Measurements from ENCODE around the gene BPI.

DNA sequence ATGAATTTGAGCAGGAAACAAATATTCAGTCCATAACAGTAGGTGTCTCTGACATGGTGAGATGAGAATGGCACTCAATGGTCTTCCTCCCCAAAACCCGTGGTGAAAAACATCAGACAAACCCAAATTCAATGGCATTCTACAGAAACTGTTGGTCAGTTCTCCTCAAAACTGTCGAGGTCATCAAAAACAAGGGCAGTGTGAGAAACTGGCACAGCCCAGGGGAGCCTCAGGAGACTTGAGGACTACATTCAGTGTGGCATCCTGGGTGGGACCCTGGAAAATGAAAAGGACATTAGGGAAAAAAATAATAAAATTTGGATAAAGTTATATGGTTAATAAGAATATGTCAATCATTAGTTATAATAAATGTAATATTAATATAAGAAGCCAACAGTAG is 82.9 kb downstream of the BPI start:
- TF ChIP-seq, protein P1, sequence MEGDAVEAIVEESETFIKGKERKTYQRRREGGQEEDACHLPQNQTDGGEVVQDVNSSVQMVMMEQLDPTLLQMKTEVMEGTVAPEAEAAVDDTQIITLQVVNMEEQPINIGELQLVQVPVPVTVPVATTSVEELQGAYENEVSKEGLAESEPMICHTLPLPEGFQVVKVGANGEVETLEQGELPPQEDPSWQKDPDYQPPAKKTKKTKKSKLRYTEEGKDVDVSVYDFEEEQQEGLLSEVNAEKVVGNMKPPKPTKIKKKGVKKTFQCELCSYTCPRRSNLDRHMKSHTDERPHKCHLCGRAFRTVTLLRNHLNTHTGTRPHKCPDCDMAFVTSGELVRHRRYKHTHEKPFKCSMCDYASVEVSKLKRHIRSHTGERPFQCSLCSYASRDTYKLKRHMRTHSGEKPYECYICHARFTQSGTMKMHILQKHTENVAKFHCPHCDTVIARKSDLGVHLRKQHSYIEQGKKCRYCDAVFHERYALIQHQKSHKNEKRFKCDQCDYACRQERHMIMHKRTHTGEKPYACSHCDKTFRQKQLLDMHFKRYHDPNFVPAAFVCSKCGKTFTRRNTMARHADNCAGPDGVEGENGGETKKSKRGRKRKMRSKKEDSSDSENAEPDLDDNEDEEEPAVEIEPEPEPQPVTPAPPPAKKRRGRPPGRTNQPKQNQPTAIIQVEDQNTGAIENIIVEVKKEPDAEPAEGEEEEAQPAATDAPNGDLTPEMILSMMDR (IDR thresholded peaks at IDR 0.05) = no peak
- TF ChIP-seq, protein P2, sequence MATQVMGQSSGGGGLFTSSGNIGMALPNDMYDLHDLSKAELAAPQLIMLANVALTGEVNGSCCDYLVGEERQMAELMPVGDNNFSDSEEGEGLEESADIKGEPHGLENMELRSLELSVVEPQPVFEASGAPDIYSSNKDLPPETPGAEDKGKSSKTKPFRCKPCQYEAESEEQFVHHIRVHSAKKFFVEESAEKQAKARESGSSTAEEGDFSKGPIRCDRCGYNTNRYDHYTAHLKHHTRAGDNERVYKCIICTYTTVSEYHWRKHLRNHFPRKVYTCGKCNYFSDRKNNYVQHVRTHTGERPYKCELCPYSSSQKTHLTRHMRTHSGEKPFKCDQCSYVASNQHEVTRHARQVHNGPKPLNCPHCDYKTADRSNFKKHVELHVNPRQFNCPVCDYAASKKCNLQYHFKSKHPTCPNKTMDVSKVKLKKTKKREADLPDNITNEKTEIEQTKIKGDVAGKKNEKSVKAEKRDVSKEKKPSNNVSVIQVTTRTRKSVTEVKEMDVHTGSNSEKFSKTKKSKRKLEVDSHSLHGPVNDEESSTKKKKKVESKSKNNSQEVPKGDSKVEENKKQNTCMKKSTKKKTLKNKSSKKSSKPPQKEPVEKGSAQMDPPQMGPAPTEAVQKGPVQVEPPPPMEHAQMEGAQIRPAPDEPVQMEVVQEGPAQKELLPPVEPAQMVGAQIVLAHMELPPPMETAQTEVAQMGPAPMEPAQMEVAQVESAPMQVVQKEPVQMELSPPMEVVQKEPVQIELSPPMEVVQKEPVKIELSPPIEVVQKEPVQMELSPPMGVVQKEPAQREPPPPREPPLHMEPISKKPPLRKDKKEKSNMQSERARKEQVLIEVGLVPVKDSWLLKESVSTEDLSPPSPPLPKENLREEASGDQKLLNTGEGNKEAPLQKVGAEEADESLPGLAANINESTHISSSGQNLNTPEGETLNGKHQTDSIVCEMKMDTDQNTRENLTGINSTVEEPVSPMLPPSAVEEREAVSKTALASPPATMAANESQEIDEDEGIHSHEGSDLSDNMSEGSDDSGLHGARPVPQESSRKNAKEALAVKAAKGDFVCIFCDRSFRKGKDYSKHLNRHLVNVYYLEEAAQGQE (IDR thresholded peaks at IDR 0.05; ENCODE audit: insufficient read depth in 1 of 2, low read depth in 2 of 2, low read length in 1 of 2) = no peak
- TF ChIP-seq POLR2AphosphoS5 (IDR thresholded peaks at IDR 0.05; ENCODE audit: low read depth, low read length) (no peak), TCF7L2 (IDR thresholded peaks at IDR 0.05; ENCODE audit: low read depth, low read length) (no peak), SIN3A (IDR thresholded peaks at IDR 0.05; ENCODE audit: borderline replicate concordance, insufficient read depth, low read depth, low read length) (no peak)

All from Panc1 (cell line).